K562 (cell line): ENCODE measurements around the gene RNLS.

ENCODE experiments used
- CREB5 ChIP-seq: fragments of 250-450 bp; sonication (Bioruptor Pico); IDR thresholded peaks from 2 replicates; pipeline ENCODE4 v1.5.0; 2020; ENCODE audit warnings: mild to moderate bottlenecking
- EZH2 ChIP-seq: IDR thresholded peaks from 2 replicates; pipeline ENCODE4 v1.6.1; 2012; ENCODE audit warnings: low read depth, mild to moderate bottlenecking, inconsistent platforms, low read length, borderline replicate concordance
- MEIS2 ChIP-seq: fragments of 450-650 bp; IDR thresholded peaks from 2 replicates; pipeline ENCODE4 v1.6.1; 2014; ENCODE audit warnings: mild to moderate bottlenecking; ENCODE audit not compliant: partially characterized antibody
- ZKSCAN3 ChIP-seq: fragments of 250-450 bp; sonication (Bioruptor Pico); IDR thresholded peaks from 2 replicates; pipeline ENCODE4 v1.4.0; 2020
- ZNF354B ChIP-seq: fragments of 250-450 bp; sonication (Bioruptor Pico); IDR thresholded peaks from 2 replicates; pipeline ENCODE4 v1.4.0; 2020
- TF ChIP-seq, protein P1 (sequence below): fragments of 250-450 bp; sonication (Bioruptor Pico); IDR thresholded peaks from 2 replicates; pipeline ENCODE4 v1.5.1; 2021; ENCODE audit warnings: mild to moderate bottlenecking
- TF ChIP-seq, protein P2 (sequence below), 3 experiments: IDR thresholded peaks in 2 of 3; conservative IDR thresholded peaks in 1 of 3; 2 replicates each; pipeline ENCODE4 v1.5.1; 2011 to 2012; ENCODE audit warnings: low read length in 3 of 3, mild to moderate bottlenecking in 3 of 3, control low read depth in 2 of 3, improper control_type of control experiment in 1 of 3, inconsistent platforms in 1 of 3, low read depth in 1 of 3, mixed read lengths in 1 of 3, moderate library complexity in 1 of 3; ENCODE audit not compliant: insufficient read depth in 2 of 3
- TF ChIP-seq, protein P3 (sequence below), 2 experiments: fragments of 450-650 bp; conservative IDR thresholded peaks; 2 replicates each; pipeline ENCODE4 v1.6.1; 2017; ENCODE audit warnings: mild to moderate bottlenecking in 2 of 2, moderate library complexity in 2 of 2

GRCh38 chr10:88489107-88489506 lies 94.0 kb downstream of the RNLS start:
- no peak for TF ChIP-seq EZH2
- TF ChIP-seq, protein P1, sequence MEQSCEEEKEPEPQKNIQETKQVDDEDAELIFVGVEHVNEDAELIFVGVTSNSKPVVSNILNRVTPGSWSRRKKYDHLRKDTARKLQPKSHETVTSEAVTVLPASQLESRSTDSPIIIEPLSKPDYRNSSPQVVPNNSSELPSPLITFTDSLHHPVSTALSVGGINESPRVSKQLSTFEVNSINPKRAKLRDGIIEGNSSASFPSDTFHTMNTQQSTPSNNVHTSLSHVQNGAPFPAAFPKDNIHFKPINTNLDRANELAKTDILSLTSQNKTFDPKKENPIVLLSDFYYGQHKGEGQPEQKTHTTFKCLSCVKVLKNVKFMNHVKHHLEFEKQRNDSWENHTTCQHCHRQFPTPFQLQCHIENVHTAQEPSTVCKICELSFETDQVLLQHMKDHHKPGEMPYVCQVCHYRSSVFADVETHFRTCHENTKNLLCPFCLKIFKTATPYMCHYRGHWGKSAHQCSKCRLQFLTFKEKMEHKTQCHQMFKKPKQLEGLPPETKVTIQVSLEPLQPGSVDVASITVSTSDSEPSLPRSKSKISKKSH (CRISPR knock-in tag) = no peak
- TF ChIP-seq CREB5 (CRISPR knock-in tag) = no peak
- TF ChIP-seq, protein P2, sequence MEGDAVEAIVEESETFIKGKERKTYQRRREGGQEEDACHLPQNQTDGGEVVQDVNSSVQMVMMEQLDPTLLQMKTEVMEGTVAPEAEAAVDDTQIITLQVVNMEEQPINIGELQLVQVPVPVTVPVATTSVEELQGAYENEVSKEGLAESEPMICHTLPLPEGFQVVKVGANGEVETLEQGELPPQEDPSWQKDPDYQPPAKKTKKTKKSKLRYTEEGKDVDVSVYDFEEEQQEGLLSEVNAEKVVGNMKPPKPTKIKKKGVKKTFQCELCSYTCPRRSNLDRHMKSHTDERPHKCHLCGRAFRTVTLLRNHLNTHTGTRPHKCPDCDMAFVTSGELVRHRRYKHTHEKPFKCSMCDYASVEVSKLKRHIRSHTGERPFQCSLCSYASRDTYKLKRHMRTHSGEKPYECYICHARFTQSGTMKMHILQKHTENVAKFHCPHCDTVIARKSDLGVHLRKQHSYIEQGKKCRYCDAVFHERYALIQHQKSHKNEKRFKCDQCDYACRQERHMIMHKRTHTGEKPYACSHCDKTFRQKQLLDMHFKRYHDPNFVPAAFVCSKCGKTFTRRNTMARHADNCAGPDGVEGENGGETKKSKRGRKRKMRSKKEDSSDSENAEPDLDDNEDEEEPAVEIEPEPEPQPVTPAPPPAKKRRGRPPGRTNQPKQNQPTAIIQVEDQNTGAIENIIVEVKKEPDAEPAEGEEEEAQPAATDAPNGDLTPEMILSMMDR (IDR thresholded peaks at IDR 0.05 in 2 of 3, conservative IDR thresholded peaks at IDR 0.05 in 1 of 3; ENCODE audit: insufficient read depth in 2 of 3, low read depth in 1 of 3, low read length in 3 of 3) = no peak
- TF ChIP-seq ZNF354B (CRISPR knock-in tag) = no peak
- TF ChIP-seq ZKSCAN3 (CRISPR knock-in tag) = no peak
- no peak for TF ChIP-seq MEIS2
- TF ChIP-seq, protein P3, sequence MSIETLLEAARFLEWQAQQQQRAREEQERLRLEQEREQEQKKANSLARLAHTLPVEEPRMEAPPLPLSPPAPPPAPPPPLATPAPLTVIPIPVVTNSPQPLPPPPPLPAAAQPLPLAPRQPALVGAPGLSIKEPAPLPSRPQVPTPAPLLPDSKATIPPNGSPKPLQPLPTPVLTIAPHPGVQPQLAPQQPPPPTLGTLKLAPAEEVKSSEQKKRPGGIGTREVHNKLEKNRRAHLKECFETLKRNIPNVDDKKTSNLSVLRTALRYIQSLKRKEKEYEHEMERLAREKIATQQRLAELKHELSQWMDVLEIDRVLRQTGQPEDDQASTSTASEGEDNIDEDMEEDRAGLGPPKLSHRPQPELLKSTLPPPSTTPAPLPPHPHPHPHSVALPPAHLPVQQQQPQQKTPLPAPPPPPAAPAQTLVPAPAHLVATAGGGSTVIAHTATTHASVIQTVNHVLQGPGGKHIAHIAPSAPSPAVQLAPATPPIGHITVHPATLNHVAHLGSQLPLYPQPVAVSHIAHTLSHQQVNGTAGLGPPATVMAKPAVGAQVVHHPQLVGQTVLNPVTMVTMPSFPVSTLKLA (conservative IDR thresholded peaks at IDR 0.05) = no peak
